HG03442 (cell line): Measurements from ENCODE around the gene BATF.

Source experiments
- ATAC-seq: cut with Tn5 transposase; IDR thresholded peaks from one replicate; pipeline ENCODE4 v1.9.1; 2021; ENCODE audit warnings: mild to moderate bottlenecking, moderate library complexity; ENCODE audit not compliant: unreplicated experiment

BATF gene

GRCh38 chr14:75591987-75592575 is 69.8 kb downstream of the BATF start:
- no peak for ATAC-seq

GRCh38 chr14:75595226-75595625 is 73.0 kb downstream of the BATF start:
- ATAC-seq = no peak
